Uterus (tissue), 2 donors: Measurements from ENCODE around the gene PARP4.
"Not testable (repeated sequence)": the region's sequence is repeated elsewhere in the genome, so short reads cannot be mapped to it uniquely, and the experiment has no call there.

Source experiments
- CTCF ChIP-seq, 4 experiments: fragments of 200-600 bp in 2 of 4; fragments of 450-650 bp in 2 of 4; sonication (generic) in 2 of 4; IDR thresholded peaks; one replicate each; pipeline ENCODE4 v1.5.1; 2016 to 2019; ENCODE audit warnings: antibody characterized with exemption in 4 of 4, mild to moderate bottlenecking in 2 of 4, moderate library complexity in 1 of 4
- POLR2A ChIP-seq, 2 donors: fragments of 450-650 bp; IDR thresholded peaks; one replicate each; pipeline ENCODE4 v1.6.1; 2016; ENCODE audit warnings: antibody characterized with exemption in 2 of 2, mild to moderate bottlenecking in 1 of 2, moderate library complexity in 1 of 2

GRCh38 chr13:24384091-24384490 is 128.5 kb downstream of the PARP4 start:
- TF ChIP-seq CTCF, POLR2A (IDR thresholded peaks at IDR 0.05): not testable (repeated sequence)
